Transverse colon (tissue), 4 donors: Measurements from ENCODE around the gene ARHGEF7. TPM values are rescaled to one million over a fixed set of nuclear protein-coding genes. Genes with fewer than 3 reads are reported as not detected.
A peak's percentile ranks its signal among the peaks of the same experiment; 100 is the strongest.

Experiments used
- DNase-seq: peaks from one replicate; pipeline ENCODE4 v3.0.0-alpha.2; 2019
- H3K27ac ChIP-seq, 4 donors: fragments of 200-600 bp; sonication (generic); 2 replicates each; pipeline ENCODE4 v1.5.1; 2016 to 2018; ENCODE audit warnings: inconsistent platforms in 4 of 4
- H3K27me3 ChIP-seq: fragments of 200-600 bp; sonication (generic); 2 replicates; pipeline ENCODE4 v1.5.1; 2017; ENCODE audit warnings: inconsistent platforms
- H3K36me3 ChIP-seq, 4 donors: fragments of 200-600 bp; sonication (generic); 2 replicates each; pipeline ENCODE4 v1.5.1; 2017 to 2019; ENCODE audit warnings: inconsistent platforms in 4 of 4
- H3K4me1 ChIP-seq, 4 donors: fragments of 200-600 bp; sonication (generic); 2 replicates each; pipeline ENCODE4 v1.5.1; 2017 to 2020; ENCODE audit warnings: inconsistent platforms in 4 of 4
- H3K4me3 ChIP-seq, 4 donors: fragments of 200-600 bp; sonication (generic); 1 replicate in 1 of 4; 2 replicates in 3 of 4; pipeline versions ENCODE4 v1.5.1 to v1.6.1; 2017 to 2019; ENCODE audit warnings: inconsistent platforms in 4 of 4
- H3K9me3 ChIP-seq, 2 donors: fragments of 200-600 bp; sonication (generic); 2 replicates each; pipeline ENCODE4 v1.5.1; 2017 to 2019; ENCODE audit warnings: inconsistent platforms in 2 of 2
- EP300 ChIP-seq: sonication (generic); formaldehyde crosslinking; IDR thresholded peaks from one replicate; pipeline ENCODE4 v1.6.1; 2017; ENCODE audit warnings: antibody characterized with exemption, low read depth
- POLR2A ChIP-seq: fragments of 450-650 bp; IDR thresholded peaks from one replicate; pipeline ENCODE4 v1.6.1; 2016; ENCODE audit warnings: antibody characterized with exemption, mild to moderate bottlenecking, moderate library complexity
- POLR2AphosphoS5 ChIP-seq, 3 donors: sonication (generic); formaldehyde crosslinking; IDR thresholded peaks; one replicate each; pipeline ENCODE4 v1.6.1; 2016; ENCODE audit warnings: antibody characterized with exemption in 3 of 3
- WGBS, 2 donors: methylation state at CpG; one replicate each; pipeline ENCODE4 v1.1.5; 2018; ENCODE audit warnings: low coverage in 1 of 2; 5-methylcytosine and 5-hydroxymethylcytosine counted together
- in situ Hi-C, 4 donors: fragments of 200-750 bp; cut with MboI; loops; one replicate each; pipeline versions ENCODE4 v1.15.0 to v1.15.1; 2017; ENCODE audit warnings: low sequenced_read_pairs in 3 of 4, low pct_ligation_motif_present in 1 of 4, low pct_unique_long_range_greater_than_20kb in 1 of 4
- intact Hi-C: fragments of 100-400 bp; cut with DNase I; formaldehyde crosslinking; loops from one replicate; pipeline ENCODE4 v1.15.1; 2023; ENCODE audit warnings: low total_unique reads
- total RNA-seq, 4 donors: library from RNA; depleted of rRNA; stranded (reverse); fragments of >200 nt; gene quantifications; one replicate each; pipeline ENCODE4 v1.1.0, GENCODE V29; 2016
- TF ChIP-seq, protein P1 (sequence below), 5 experiments: fragments of 200-600 bp in 3 of 5; fragments of 450-650 bp in 2 of 5; sonication (generic) in 3 of 5; IDR thresholded peaks; 1 replicate in 2 of 5; 2 replicates in 3 of 5; pipeline ENCODE4 v1.5.1; 2016 to 2017; ENCODE audit warnings: antibody characterized with exemption in 5 of 5, inconsistent platforms in 3 of 5, mild to moderate bottlenecking in 2 of 5, moderate library complexity in 1 of 5

Gene ARHGEF7
- total RNA-seq, 4 donors from 2014 or later, result 62.3 to 104 (median 75.6) TPM

DNA sequence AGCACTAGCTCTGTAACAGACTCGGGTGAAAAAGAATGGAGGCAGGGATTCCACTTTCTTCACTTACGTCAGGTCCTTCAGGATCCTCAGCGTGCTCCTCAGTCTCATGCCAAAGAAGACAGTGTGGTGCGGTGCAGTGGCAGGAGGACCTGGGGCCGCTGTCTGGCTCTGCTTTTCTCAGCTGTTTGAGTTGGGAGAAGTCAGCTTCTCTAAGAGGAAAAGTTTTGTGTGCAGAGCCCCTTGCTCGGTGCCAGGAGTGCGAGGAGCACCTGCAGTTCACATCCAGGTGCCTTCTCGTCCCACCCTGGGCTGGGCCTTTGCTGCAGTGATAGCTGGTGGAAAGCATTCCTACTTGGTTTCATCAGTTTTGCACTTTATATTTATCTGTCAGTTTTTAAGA is 127.5 kb downstream of the ARHGEF7 start:
- 94 to 100% methylated on average over 3 to 8 of the region's 8 CpGs for WGBS, 2 donors

DNA sequence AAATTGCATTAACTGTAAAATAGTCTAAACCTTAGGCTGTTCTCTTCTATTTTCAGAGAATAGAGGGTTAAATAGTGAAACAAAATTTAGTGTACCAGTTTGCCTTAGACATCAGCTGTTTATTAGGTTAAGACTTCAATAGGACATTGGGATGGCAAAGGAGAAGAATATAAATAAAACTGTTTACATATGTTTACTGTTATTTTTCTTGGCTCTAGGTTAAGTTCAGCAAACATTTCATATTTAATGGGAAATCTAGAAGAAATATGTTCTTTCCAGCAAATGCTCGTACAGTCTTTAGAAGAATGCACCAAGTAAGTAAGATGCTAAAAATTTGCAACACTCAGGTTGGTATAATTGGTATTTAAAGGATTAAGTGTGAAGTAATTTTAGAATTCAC is 128.9 kb downstream of the ARHGEF7 start:
- H3K4me3 ChIP-seq, result no peak overlapping the region
- peaks cover 0 to 25% (median 7%) of the 10 kb centered on the region in 4 donors for H3K36me3 ChIP-seq
- TF ChIP-seq, protein P1, sequence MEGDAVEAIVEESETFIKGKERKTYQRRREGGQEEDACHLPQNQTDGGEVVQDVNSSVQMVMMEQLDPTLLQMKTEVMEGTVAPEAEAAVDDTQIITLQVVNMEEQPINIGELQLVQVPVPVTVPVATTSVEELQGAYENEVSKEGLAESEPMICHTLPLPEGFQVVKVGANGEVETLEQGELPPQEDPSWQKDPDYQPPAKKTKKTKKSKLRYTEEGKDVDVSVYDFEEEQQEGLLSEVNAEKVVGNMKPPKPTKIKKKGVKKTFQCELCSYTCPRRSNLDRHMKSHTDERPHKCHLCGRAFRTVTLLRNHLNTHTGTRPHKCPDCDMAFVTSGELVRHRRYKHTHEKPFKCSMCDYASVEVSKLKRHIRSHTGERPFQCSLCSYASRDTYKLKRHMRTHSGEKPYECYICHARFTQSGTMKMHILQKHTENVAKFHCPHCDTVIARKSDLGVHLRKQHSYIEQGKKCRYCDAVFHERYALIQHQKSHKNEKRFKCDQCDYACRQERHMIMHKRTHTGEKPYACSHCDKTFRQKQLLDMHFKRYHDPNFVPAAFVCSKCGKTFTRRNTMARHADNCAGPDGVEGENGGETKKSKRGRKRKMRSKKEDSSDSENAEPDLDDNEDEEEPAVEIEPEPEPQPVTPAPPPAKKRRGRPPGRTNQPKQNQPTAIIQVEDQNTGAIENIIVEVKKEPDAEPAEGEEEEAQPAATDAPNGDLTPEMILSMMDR (IDR thresholded peaks at IDR 0.05), result no peak
- no peak for TF ChIP-seq POLR2A
- TF ChIP-seq EP300, result no peak
- no peak for TF ChIP-seq POLR2AphosphoS5 (IDR thresholded peaks at IDR 0.05)
- intact Hi-C loops (no loop called here), in situ Hi-C loops (loop anchor here in 1 of 4 donors (25.0 kb wide), 1 partner anchor 332 kb away; the partner anchor contains the start of gene ANKRD10)
- H3K9me3 ChIP-seq, result no peaks in the 10 kb centered on the region
- no peaks in the 10 kb centered on the region for H3K27me3 ChIP-seq
- H3K27ac ChIP-seq, result no peak overlapping the region
- peaks cover 0 to 11% (median 0%) of the 10 kb centered on the region in 4 donors for H3K4me1 ChIP-seq
- 82 to 95% methylated on average over 1 of the region's 1 CpG for WGBS, 2 donors
- no peak for DNase-seq

More for the DNA sequence above, 127.5 kb downstream of the ARHGEF7 start:
- in situ Hi-C loops (loop anchor here in 1 of 4 donors (25.0 kb wide), 1 partner anchor 330 kb away; the partner anchor contains the start of gene ANKRD10), intact Hi-C loops (no loop called here)
- Histone ChIP-seq H3K9me3 (no peaks in the 10 kb centered on the region), H3K36me3 (peaks cover 0 to 23% (median 7%) of the 10 kb centered on the region in 4 donors), H3K4me3 (no peak overlapping the region), H3K27me3 (no peaks in the 10 kb centered on the region), H3K4me1 (peaks cover 0 to 4% (median 0%) of the 10 kb centered on the region in 4 donors), H3K27ac (no peak overlapping the region)
- no peak for DNase-seq
- no peak for TF ChIP-seq POLR2AphosphoS5 (IDR thresholded peaks at IDR 0.05)
- TF ChIP-seq, protein P1 (IDR thresholded peaks at IDR 0.05), result no peak

DNA sequence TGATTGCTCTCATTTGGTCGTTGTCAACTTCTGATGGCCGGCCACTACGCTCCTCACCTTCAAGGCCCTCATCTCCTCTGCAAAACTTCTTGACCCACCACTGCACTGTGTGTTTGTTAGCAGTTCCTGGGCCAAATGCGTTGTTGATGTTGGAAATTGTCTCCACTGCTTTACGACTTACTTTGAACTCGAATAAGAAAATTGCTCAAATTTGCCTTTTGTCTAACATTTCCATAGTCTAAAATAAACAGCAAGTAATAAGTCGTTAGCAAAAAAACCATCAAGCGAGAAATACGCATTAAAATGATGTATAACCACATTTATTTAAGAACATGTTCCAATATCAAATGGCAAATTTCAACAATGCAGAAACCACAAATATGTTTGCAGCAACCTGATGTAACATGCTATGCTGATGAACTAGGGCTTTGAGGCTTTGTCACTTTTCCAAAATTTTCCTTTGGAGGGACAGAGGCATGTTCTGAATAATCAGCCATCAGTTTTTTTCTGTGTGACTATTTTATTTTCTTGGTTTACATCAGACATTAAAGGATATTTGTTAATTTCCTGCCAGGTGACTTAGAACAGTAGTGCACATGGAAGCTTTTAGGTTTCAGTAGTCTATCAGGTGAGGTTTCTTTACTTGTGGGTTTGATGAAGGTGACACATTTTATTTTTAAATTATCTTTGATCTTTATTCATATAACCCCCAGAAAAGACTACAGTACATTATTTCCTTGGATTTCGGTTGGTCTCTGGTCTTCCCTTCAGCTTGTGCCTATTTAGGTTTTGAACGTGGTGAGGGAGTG is 130.7 kb downstream of the ARHGEF7 start:
- Histone ChIP-seq H3K4me1 (peaks cover 0 to 11% (median 0%) of the 10 kb centered on the region in 4 donors), H3K4me3 (no peak overlapping the region), H3K36me3 (peaks cover 0 to 30% (median 7%) of the 10 kb centered on the region in 4 donors), H3K27me3 (no peaks in the 10 kb centered on the region), H3K9me3 (no peaks in the 10 kb centered on the region), H3K27ac (no peak overlapping the region)
- DNase-seq, result no peak
- 90 to 95% methylated on average over 11 of the region's 11 CpGs for WGBS, 2 donors
- TF ChIP-seq, protein P1 (IDR thresholded peaks at IDR 0.05), result no peak
- TF ChIP-seq POLR2A (no peak), POLR2AphosphoS5 (IDR thresholded peaks at IDR 0.05) (no peak), EP300 (no peak)
- intact Hi-C loops, result no loop called here
- in situ Hi-C loops, result loop anchor here in 1 of 4 donors (25.0 kb wide), 1 partner anchor 333 kb away; the partner anchor contains the start of gene ANKRD10

DNA sequence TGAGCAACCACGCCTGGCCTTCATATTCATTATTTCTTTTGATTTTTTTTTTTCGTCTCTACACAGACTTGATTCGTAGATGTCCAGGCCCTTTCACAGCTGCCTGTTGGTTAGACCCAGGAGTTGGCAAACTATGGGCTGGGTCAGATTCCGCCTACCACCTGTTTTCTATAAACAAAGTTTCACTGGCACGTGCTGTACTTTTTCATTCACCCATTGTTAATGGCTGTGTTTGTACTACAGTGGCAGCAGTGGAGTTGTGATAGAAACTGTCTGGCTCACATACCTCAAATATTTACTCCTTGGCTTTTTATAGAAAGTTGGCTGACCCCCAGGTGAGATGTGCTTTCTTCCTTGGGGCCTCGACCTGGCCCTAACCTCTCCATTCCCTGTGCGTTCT is 132.4 kb downstream of the ARHGEF7 start:
- peaks cover 0 to 30% (median 7%) of the 10 kb centered on the region in 4 donors for H3K36me3 ChIP-seq
- H3K27ac ChIP-seq, result no peak overlapping the region
- peaks cover 0 to 11% (median 0%) of the 10 kb centered on the region in 4 donors for H3K4me1 ChIP-seq
- peak; percentile 13 for DNase-seq
- no peaks in the 10 kb centered on the region for H3K27me3 ChIP-seq
- TF ChIP-seq POLR2A, result no peak
- TF ChIP-seq POLR2AphosphoS5 (IDR thresholded peaks at IDR 0.05), result peak in 1 of 3 donors; percentile 32
- no peak overlapping the region for H3K4me3 ChIP-seq
- in situ Hi-C loops (loop anchor here in 1 of 4 donors (25.0 kb wide), 1 partner anchor 335 kb away; the partner anchor contains the start of gene ANKRD10), intact Hi-C loops (no loop called here)
- WGBS, 2 donors, result 54 to 64% methylated on average over 2 to 7 of the region's 7 CpGs
- H3K9me3 ChIP-seq, result no peaks in the 10 kb centered on the region
